NCI-H82 (cell line): Measurements from ENCODE around the gene CAPN14.

Experiments
- DNase-seq: peaks from one replicate; lab custom pipeline; 2025; lab: John Stamatoyannopoulos, UW

Gene CAPN14, protein sequence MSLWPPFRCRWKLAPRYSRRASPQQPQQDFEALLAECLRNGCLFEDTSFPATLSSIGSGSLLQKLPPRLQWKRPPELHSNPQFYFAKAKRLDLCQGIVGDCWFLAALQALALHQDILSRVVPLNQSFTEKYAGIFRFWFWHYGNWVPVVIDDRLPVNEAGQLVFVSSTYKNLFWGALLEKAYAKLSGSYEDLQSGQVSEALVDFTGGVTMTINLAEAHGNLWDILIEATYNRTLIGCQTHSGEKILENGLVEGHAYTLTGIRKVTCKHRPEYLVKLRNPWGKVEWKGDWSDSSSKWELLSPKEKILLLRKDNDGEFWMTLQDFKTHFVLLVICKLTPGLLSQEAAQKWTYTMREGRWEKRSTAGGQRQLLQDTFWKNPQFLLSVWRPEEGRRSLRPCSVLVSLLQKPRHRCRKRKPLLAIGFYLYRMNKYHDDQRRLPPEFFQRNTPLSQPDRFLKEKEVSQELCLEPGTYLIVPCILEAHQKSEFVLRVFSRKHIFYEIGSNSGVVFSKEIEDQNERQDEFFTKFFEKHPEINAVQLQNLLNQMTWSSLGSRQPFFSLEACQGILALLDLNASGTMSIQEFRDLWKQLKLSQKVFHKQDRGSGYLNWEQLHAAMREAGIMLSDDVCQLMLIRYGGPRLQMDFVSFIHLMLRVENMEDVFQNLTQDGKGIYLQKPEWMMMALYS

DNA sequence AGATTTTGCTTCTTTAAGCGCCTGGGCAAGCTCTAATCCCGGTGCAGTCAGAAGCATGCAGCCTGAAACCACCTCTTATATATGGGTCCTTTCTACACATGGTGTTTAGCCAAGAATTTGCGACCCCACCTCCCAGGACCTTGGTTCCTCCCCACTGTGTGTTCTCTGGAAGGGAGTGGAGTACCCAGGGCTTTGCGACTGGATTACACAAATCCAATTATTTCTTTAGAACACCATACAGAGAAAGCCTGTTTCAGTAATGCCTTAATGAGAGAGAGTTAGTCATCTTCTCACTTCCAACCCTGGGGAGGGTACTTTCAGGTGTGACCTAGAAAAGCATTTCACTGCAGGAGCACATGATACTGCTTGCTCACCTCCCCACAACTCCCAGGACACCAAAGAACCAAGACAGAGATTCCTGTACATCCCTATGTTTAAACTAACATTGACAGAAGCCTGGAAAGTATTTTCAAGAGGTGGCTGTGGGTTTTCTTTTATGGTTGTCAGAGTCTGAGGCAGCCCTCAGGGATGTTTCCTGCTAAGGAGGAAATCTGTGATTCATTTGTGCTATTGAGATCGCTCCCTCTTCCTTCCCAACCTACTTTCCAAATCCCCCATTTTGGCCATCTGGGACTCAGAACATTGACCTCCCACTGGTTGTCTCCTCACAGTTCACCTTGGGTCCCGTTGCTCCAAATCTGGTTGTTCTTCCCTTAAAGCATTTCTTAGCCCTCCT, at the start of gene CAPN14:
Gene CAPN14 (minus strand): TSS at position 51 of the 736 bp plus-strand sequence. CDS start 12,068 bp downstream, outside the sequence.
- peak; percentile 94 for DNase-seq

DNA sequence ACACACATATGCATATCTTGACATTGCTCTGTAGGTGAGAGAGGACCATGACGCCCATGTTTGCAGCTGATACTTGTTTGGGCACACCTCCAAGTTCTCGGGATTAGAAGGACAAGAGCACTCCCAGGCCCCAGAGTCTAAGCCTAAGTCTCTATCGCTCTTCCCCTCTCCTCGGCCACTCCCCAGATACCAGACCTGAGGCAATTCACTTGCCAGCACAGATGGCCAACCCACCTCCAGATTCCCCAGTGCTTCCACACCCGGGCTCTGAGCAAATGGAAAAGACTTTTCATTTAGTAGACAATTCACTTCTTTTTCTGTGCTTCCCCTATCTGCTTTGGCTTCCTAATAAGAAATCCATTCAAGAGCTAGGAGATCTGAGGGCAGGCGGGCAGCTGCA, 49.5 kb upstream of the CAPN14 start:
- peak; percentile 90 for DNase-seq

GRCh38 chr2:31265234-31265633, 47.9 kb upstream of the CAPN14 start:
- no peak for DNase-seq

GRCh38 chr2:31263636-31264190, 46.4 kb upstream of the CAPN14 start:
- no peak for DNase-seq

GRCh38 chr2:31260870-31261269, 43.6 kb upstream of the CAPN14 start:
- DNase-seq, result no peak

DNA sequence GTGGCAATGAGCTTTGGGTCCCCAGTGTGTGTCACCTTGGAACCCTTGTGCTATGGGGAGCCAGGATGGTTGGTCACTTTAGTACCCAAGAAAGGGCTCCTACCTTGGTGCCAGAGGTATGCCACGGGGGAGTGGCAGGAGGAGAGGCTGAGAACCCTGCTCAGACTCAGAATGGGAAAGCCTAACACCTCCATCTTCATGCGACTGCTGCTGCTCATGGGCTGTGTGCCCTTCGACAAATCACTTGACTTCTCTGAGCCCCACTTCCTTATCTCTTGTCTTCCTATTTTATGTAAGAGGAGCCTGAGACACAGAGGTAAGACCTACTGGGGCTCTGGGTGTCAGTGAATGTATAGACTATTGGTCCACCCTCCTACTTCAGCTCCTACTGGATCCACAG, 41.8 kb upstream of the CAPN14 start:
- DNase-seq, result no peak

GRCh38 chr2:31258351-31258750, 41.0 kb upstream of the CAPN14 start:
- DNase-seq, result no peak

DNA sequence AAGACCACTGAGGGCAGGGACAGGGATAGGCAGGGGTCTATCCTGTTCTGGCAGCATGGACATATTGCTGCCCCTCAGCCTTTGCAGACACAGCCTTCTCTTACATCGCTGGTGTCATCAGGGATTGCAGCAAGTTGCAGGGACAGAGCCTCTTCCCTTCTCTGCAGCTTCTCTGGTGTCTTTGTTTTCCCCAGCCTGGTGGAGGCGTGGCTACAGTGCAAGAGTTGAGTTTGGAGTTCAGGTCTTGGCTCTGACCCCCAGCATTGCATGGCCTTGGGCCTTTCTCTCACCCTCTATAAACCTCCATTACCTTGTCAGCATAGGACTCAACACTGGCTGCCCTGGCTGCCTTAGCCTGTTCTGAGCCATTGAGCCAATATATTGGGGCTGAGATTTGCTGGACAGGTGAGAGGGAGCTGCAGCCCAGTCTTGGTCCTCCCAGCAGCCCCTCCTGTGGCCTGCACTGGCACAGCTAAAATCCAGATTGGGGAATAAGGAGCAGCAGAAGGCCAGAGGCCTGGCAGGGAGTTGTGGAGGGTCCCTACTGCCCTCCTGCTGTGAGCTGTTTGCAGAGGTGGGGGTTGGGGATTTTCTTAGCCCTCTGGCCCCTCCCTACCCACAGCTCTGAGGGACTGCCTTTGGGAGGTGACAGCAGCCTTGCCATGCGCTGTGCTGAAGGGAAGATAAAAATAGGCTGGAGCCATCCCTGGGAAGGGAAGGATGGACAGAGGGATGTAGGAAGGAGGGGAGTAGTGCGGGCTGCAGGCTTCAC, 39.5 kb upstream of the CAPN14 start:
- peak; percentile 88 for DNase-seq

DNA sequence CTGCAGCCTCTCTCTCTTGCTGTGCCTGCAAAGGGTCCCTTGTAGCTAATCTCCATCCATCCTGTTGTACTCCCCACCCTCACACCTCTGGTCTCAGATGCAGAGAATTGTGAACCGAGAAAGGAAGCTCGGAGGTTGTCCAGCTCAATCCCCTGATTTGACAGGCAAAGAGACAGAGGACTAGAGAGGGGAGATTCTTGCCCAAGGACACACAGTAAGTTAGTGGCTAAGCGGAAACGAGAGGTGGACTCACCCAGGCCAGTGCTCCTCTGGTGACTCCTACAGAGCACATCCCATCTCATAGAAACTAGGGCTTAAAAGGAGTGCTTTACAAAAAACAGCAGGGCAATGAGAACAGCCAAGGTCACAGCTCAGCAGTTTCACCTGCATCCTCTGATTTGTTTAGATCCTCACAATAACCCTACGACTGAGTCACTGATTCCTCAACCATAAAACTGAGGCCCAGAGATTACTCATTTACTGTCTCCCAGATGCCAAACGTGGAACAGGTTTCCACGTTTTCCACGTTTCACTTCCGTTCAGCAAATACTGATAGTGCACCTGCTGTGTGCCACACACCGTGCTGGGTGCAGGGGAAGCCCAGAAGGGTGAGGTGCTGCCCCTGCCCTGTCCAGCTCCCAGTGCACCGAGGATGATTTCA, 38.7 kb upstream of the CAPN14 start:
- no peak for DNase-seq

GRCh38 chr2:31254237-31255203, 37.2 kb upstream of the CAPN14 start:
- peak; percentile 59 for DNase-seq

DNA sequence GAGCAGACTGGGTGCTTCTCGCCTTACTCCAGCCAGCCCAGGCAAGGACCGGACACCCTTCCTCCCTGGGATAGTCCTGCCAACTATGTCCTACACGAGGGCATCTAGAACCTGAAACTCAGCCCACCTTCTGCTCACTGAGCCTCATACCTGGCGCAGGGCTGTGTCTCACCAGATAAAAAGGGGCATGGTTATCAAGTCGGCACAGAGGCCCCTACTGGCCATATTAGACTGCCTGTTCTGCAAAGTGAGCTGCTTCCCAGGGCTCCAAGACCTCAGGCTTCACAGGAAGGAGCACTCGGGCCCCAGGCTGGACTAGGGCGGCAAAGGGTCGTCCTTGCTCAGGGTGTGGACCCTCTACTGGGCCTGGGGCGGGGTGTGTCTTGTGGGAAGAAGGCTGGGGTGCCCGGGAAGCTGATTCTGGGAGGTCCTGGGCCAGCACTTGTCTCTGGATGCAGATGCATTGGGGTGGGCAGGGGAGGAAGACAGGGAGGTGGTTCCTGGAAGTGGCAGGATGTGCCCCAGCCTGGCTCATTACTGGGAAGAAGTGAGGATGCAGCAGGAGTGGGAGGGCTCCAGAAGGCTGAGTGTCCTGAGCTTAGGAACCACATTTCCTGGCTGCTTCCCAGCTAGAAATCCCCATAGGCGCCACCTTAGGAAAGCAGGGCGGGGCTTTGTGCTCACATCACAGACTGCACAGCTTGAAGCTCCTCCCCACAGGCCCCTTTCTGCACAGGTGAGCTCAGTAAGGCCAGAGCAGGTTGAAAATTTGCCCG, 36.2 kb upstream of the CAPN14 start:
- peak; percentile 61 for DNase-seq

GRCh38 chr2:31251851-31252250, 34.5 kb upstream of the CAPN14 start:
- DNase-seq, result no peak

DNA sequence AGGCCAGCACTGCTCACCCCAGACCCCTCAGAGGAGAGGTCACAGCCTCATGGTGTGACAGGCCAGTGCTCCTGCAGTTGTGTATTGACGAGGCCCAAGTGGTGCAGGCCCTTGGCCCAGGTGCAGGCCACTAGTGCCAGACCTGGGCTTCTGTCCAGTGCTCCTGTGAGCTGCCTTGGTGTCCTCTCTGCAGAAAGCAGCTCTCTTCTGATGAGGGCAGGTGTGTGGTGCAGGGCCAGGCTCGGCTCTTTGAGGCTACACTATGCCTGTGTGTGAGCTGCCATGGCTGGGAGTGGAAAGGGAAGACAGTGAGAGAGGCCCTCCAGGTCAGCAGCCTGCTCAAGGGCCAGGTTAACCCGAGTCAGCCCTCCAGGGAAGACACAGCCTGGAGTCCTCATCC, 33.7 kb upstream of the CAPN14 start:
- no peak for DNase-seq

GRCh38 chr2:31249009-31249690, 31.8 kb upstream of the CAPN14 start:
- DNase-seq, result no peak

DNA sequence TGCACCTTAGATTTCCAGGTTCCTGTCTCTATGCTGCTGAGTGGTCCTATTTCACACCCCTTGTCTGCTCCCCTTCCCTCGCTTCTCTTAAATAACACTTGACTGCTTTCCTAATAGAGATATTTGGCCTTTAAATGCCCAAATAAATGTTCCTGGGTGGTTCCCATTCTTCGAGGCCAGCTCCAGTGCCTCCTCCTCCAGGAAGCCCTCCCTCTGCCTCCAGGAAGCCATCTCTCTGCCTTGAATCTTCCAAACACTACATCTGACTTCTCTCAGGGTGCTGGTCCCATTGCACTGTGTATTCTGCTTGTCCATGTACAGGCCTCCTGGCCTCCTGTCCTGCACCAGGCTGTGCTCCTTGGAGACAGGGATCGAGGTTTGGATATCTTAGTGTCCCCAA, 30.8 kb upstream of the CAPN14 start:
- DNase-seq, result no peak

GRCh38 chr2:31247711-31248110, 30.4 kb upstream of the CAPN14 start:
- DNase-seq, result no peak

- peak; percentile 49 for DNase-seq
These were observed 29.0 kb upstream of the CAPN14 start for GRCh38 chr2:31246184-31246852.

DNA sequence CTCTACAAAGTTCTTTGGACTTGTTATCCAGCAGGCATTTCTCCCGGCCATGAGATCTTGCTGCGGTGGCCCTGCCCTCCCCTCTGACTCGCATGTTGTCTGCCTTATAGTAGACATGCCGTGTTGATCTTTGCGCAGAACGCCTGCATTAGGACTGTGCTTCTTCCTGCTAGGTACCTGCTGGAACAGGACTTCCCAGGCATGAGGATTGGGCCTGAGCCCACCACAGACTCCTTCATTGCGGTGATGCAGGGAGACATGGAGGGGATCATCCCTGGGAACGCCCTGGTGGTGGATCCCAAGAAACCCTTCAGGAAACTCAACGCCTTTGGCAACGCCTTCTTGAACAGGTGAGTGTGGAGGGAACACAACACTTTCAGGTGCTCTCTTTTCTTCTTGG, 26.8 kb upstream of the CAPN14 start:
- no peak for DNase-seq
